ENCODE data around the gene WDR33. TPM values are rescaled to one million over a fixed set of nuclear protein-coding genes. Genes with fewer than 3 reads are reported as not detected.

Gene WDR33
- total RNA-seq, 2 experiments from 2014 or later = 70.7 to 96.6 TPM

GRCh38 chr2:127786048-127786809, 24.7 kb downstream of the WDR33 start:
- Histone ChIP-seq H3K27ac (ENCODE audit: low read depth, low read length, poor library complexity, severe bottlenecking) (no peak overlapping the region), H3K79me2 (ENCODE audit: insufficient read depth, low read depth, low read length) (peaks cover 69% of the 10 kb centered on the region), H3K9me2 (ENCODE audit: insufficient read depth, low read length) (no peaks in the 10 kb centered on the region), H4K20me1 (ENCODE audit: insufficient read depth, low read length) (no peaks in the 10 kb centered on the region), H3K4me1 (ENCODE audit: insufficient read depth, low read length, poor library complexity, severe bottlenecking) (peaks cover 6% of the 10 kb centered on the region), H3K9me3 (ENCODE audit: low read length) (peaks cover 9% of the 10 kb centered on the region; the same call in 1 of the 2 replicates), H3K4me3 (ENCODE audit: low read depth, low read length, poor library complexity, severe bottlenecking) (no peak overlapping the region), H3K36me3 (ENCODE audit: insufficient read depth, low read length) (peaks cover 61% of the 10 kb centered on the region), H3K4me2 (ENCODE audit: low read length) (no peak overlapping the region), H2AFZ (ENCODE audit: low read length) (no peak overlapping the region)
- no TSS peak for BruUV-seq (replicated peaks)
- intact Hi-C loops (cut with micrococcal nuclease; ENCODE audit: unreplicated experiment) = no loop called here
- POLR2A ChIA-PET = interaction anchor here (0.6 to 2.3 kb wide), 6 partner anchors 9 to 1852 kb away, joined by 3 to 10 read pairs (median 4); no protein-coding TSS in a partner anchor
- CTCF ChIA-PET (ENCODE audit: unreplicated experiment) = no interaction called here
- TF ChIP-seq EZH2phosphoT487 (IDR thresholded peaks at IDR 0.05; ENCODE audit: borderline replicate concordance, low read depth, low read length) = no peak
- no peak for TF ChIP-seq CTCF (conservative IDR thresholded peaks at IDR 0.05; ENCODE audit: low read length)
- no peak for DNase-seq (ENCODE audit: low spot score)

- BruUV-seq (replicated peaks) = no TSS peak
- Histone ChIP-seq H3K9me2 (ENCODE audit: insufficient read depth, low read length) (no peaks in the 10 kb centered on the region), H3K9me3 (ENCODE audit: low read length) (peaks cover 3% of the 10 kb centered on the region; the same call in 1 of the 2 replicates), H3K36me3 (ENCODE audit: insufficient read depth, low read length) (peaks cover 61% of the 10 kb centered on the region), H3K27ac (ENCODE audit: low read depth, low read length, poor library complexity, severe bottlenecking) (no peak overlapping the region), H2AFZ (ENCODE audit: low read length) (no peak overlapping the region), H3K79me2 (ENCODE audit: insufficient read depth, low read depth, low read length) (peaks cover 69% of the 10 kb centered on the region), H3K4me1 (ENCODE audit: insufficient read depth, low read length, poor library complexity, severe bottlenecking) (peaks cover 6% of the 10 kb centered on the region), H3K4me2 (ENCODE audit: low read length) (no peak overlapping the region), H3K4me3 (ENCODE audit: low read depth, low read length, poor library complexity, severe bottlenecking) (no peak overlapping the region), H4K20me1 (ENCODE audit: insufficient read depth, low read length) (no peaks in the 10 kb centered on the region)
- DNase-seq (ENCODE audit: low spot score) = no peak
- intact Hi-C loops (cut with micrococcal nuclease; ENCODE audit: unreplicated experiment) = no loop called here
- CTCF ChIA-PET (ENCODE audit: unreplicated experiment) = no interaction called here
- no peak for TF ChIP-seq EZH2phosphoT487 (IDR thresholded peaks at IDR 0.05; ENCODE audit: borderline replicate concordance, low read depth, low read length)
- no peak for TF ChIP-seq CTCF (conservative IDR thresholded peaks at IDR 0.05; ENCODE audit: low read length)
- POLR2A ChIA-PET = interaction anchor here (0.9 to 2.3 kb wide), 7 partner anchors 8 to 194 kb away, joined by 3 to 10 read pairs (median 3); no protein-coding TSS in a partner anchor
These were observed 25.9 kb downstream of the WDR33 start for GRCh38 chr2:127784965-127785518.

Measured in OCI-LY7 (cell line).